ENCODE data around the gene LILRB4.
"Not testable (repeated sequence)": the region's sequence is repeated elsewhere in the genome, so short reads cannot be mapped to it uniquely, and the experiment has no call there.

LILRB4 gene

DNA sequence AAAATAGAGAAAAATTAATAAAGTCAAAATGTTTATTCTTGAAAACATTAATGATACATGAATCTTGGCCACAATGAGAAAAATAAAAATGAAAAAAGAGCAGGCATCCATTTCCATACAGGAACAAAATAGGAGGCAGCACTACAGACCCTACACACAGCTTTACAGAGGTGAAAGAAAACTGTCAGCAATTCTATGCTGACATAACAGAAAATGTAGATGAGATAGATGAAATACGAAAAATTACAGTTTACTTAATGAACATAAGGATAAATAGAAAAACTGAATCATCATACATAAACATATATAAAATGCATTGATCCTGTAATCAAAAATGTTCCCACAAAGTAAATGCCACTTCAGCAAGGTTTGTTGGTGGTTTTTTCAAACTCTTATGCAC lies 5.6 kb downstream of the LILRB4 start:
- DNase-seq (ENCODE audit: low read depth, low spot score): no peak
- H3K4me3 ChIP-seq (ENCODE audit: low read depth, low read length): no peak overlapping the region
- TF ChIP-seq, protein P1, sequence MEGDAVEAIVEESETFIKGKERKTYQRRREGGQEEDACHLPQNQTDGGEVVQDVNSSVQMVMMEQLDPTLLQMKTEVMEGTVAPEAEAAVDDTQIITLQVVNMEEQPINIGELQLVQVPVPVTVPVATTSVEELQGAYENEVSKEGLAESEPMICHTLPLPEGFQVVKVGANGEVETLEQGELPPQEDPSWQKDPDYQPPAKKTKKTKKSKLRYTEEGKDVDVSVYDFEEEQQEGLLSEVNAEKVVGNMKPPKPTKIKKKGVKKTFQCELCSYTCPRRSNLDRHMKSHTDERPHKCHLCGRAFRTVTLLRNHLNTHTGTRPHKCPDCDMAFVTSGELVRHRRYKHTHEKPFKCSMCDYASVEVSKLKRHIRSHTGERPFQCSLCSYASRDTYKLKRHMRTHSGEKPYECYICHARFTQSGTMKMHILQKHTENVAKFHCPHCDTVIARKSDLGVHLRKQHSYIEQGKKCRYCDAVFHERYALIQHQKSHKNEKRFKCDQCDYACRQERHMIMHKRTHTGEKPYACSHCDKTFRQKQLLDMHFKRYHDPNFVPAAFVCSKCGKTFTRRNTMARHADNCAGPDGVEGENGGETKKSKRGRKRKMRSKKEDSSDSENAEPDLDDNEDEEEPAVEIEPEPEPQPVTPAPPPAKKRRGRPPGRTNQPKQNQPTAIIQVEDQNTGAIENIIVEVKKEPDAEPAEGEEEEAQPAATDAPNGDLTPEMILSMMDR (IDR thresholded peaks at IDR 0.05; ENCODE audit: insufficient read depth, low read length, missing control alignments): no peak
- POLR2A ChIA-PET: no interaction called here
- CTCF ChIA-PET: no interaction called here

DNA sequence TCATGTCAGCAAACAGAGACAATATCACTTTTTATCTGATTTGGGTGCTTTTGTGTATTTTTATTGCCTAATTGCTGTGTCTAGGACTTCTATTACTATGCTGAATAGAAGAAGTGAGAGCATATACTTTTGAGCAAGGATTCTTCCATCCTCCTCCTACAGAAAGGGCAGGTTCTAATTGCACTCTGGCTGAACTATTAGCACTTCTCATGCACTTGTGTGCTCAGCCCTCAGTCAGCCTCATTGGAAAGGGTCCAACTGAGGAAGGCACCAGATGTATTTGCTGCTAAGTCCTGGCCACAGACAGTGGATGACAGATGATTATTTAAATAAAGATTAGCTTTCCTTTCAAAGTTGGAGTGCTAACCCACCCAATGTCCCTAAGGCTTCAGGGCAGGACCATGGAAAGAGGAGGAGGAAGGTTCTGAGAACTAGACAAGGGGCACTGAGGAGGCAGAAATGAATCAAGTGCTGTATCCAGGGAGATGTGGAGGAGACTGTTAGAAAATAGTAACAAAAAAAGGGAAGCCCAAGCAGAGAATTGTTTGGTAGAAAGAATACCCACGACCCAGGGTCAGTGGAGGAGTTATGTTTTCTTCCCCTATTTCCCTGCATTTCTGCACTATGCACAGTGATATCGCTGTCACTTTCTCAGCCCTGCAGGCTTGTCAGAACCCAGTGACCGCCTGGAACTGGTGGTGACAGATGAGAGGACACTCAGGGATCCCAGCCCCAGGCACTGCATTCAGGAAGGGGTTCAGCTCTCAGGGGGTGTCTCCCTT lies 8.0 kb downstream of the LILRB4 start:
- ChIA-PET POLR2A (no interaction called here), CTCF (interaction anchor here (5.3 kb wide), 1 partner anchor 190 kb away, joined by 28 read pairs; no protein-coding TSS in a partner anchor)
- DNase-seq (ENCODE audit: low read depth, low spot score): no peak
- TF ChIP-seq, protein P1 (IDR thresholded peaks at IDR 0.05; ENCODE audit: insufficient read depth, low read length, missing control alignments): no peak
- H3K4me3 ChIP-seq (ENCODE audit: low read depth, low read length): no peak overlapping the region

DNA sequence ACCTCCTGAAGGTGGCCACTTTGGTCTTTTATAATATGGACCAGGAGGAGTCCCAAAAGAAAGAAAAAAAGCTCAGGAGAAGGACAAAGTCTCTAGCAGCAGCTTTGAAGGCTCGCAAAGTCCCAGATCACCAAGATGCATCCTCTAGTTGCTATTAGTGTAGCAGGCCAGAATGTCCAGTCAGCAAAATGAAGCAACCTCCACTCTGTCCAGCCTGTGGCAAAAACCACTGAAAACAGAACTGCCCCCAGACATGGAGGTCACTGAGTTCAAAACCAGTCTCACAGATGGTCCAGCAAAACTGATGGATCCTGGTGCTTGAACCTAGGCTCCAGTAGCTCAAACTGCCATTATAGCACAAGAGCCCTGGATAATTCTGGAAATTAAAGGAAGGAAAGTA lies 10.4 kb downstream of the LILRB4 start:
- POLR2A ChIA-PET: no interaction called here
- CTCF ChIA-PET: interaction anchor here (4.2 to 5.3 kb wide), 2 partner anchors 192 to 195 kb away, joined by 24 to 28 read pairs; no protein-coding TSS in a partner anchor
- no peak for DNase-seq (ENCODE audit: low read depth, low spot score)
- TF ChIP-seq, protein P1 (IDR thresholded peaks at IDR 0.05; ENCODE audit: insufficient read depth, low read length, missing control alignments): no peak
- no peak overlapping the region for H3K4me3 ChIP-seq (ENCODE audit: low read depth, low read length)

DNA sequence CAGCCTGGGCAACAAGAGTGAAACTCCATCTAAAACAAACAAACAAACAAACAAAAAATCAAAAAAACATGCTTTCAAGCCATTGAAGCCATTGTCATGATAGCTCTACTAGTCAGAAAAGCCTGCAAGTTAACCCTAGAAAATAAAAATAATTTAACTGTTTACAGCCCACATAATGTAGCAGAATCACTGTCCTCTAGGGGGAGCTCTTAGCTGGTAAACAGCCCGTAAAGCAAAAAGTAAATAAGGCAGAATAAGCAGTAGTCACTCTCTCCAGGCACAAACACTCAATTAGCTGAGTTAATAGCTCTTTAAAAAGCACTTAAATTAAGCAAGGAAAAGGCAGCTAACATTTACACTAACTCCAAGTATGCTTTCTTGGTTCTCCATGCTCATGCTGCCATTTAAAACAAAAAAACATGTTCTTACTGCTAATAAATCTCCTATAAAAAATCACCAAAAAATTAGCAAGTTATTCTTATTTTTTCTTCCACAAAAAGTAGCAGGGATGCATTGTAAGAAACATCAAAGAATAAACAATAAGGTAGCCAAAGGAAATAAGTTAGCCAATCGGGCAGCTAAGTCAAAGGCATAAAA lies 11.3 kb downstream of the LILRB4 start:
- ChIA-PET CTCF (interaction anchor here (1.4 to 5.3 kb wide), 4 partner anchors 11 to 196 kb away, joined by 3 to 28 read pairs (median 14); no protein-coding TSS in a partner anchor), POLR2A (no interaction called here)

DNA sequence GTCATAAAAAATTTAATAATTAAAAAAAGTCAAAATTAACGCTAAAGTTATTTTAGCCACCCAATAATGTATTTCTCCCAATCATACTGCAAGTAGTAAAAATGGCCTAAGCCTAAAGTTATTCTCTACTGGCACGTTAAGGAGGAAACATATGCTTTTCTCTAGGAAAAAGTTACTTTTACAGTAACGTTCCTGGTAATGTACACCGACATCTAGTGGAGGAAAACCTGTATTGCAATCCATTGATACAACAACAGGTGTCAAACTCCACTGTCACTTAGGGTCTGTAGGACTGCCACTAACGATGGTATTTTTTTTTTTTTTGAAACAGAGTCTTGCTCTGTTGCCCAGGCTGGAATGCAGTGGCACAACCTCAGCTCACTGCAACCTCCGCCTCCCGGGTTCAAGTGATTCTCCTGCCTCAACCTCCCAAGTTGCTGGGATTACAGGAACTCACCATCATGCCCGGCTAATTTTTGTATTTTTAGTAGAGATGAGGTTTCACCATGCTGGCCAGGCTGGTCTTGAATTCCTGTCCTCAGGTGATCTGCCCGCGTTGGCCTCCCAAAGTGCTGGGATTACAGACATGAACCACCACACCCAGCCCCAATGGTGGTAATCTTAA lies 13.5 kb downstream of the LILRB4 start:
- H3K4me3 ChIP-seq (ENCODE audit: low read depth, low read length); POLR2A ChIA-PET; DNase-seq (ENCODE audit: low read depth, low spot score): not testable (repeated sequence)
- TF ChIP-seq, protein P1 (IDR thresholded peaks at IDR 0.05; ENCODE audit: insufficient read depth, low read length, missing control alignments): peak; percentile 53
- CTCF ChIA-PET: interaction anchor here (0.7 to 5.3 kb wide), 6 partner anchors 18 to 198 kb away, joined by 3 to 28 read pairs (median 6); no protein-coding TSS in a partner anchor

More for the DNA sequence above, 11.3 kb downstream of the LILRB4 start:
- H3K4me3 ChIP-seq (ENCODE audit: low read depth, low read length): no peak overlapping the region
- TF ChIP-seq, protein P1 (IDR thresholded peaks at IDR 0.05; ENCODE audit: insufficient read depth, low read length, missing control alignments): peak; percentile 3
- no peak for DNase-seq (ENCODE audit: low read depth, low spot score)

DNA sequence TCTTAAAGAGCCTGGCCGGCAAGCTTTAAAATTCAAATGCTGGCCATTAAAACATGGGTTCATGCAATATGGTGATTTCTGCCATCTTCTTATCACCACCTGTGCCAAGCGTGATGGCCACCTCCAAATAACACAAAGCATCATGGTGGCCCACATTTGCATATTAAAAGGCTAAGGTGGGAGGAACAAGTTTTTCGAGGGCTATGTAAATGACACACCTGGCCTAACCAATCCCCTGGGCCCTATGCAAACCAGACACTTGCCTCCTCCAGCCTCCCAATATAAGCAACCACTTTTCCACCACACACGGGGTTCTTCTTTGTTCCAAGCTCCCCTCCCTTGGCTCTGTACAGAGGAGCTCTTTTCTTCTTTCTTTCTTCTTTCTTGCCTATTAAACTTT lies 14.4 kb downstream of the LILRB4 start:
- H3K4me3 ChIP-seq (ENCODE audit: low read depth, low read length): no peak overlapping the region
- POLR2A ChIA-PET: no interaction called here
- CTCF ChIA-PET: interaction anchor here (0.7 to 1.6 kb wide), 5 partner anchors 192 to 1125 kb away, joined by 3 to 6 read pairs (median 5); no protein-coding TSS in a partner anchor
- TF ChIP-seq, protein P1 (IDR thresholded peaks at IDR 0.05; ENCODE audit: insufficient read depth, low read length, missing control alignments): no peak
- no peak for DNase-seq (ENCODE audit: low read depth, low spot score)

DNA sequence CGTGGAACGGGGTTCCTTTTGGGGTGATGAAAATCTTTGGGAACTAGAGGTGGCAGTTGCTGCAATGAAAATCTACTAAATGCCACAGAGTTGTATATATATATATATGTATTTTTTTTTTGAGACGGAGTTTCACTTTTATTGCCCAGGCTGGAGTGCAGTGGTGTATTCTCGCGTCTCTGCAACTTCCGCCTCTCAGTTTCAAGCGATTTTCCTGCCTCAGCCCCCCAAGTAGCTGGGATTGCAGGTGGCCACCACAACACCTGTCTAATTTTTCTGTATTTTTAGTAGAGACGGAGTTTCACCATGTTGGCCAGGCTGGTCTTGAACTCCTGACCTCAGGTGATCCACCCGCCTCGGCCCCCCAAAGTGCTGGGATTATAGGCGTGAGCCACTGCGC lies 18.8 kb downstream of the LILRB4 start:
- CTCF ChIA-PET: not testable (repeated sequence)

More for the DNA sequence above, 18.8 kb downstream of the LILRB4 start:
- H3K4me3 ChIP-seq (ENCODE audit: low read depth, low read length); POLR2A ChIA-PET; DNase-seq (ENCODE audit: low read depth, low spot score): not testable (repeated sequence)

Measured in AG04449 (cell line).